Measurements from ENCODE around the gene BANK1. TPM values are rescaled to one million over a fixed set of nuclear protein-coding genes. Genes with fewer than 3 reads are reported as not detected.

The BANK1 gene
- total and polyA plus RNA-seq, 2 of the 8 experiments (the other 6 are each of a cell fraction or from before 2014, with no cell fraction given) = 0.59 to 0.93 TPM

- TF ChIP-seq TEAD4 (IDR thresholded peaks at IDR 0.05; ENCODE audit: low read depth, low read length) = no peak
- no peak for TF ChIP-seq ATF3 (IDR thresholded peaks at IDR 0.05; ENCODE audit: insufficient read depth, low read depth, low read length)
- no peak for TF ChIP-seq SP4 (IDR thresholded peaks at IDR 0.05; ENCODE audit: low read length)
- TF ChIP-seq EGR1 (IDR thresholded peaks at IDR 0.05; ENCODE audit: borderline replicate concordance, low read depth, low read length) = no peak
Measured at GRCh38 chr4:101970547-101971155, 180.1 kb downstream of the BANK1 start (continued).
